HG02623 (cell line): ENCODE data around the gene SETDB1.

Experiments used
- ATAC-seq: cut with Tn5 transposase; IDR thresholded peaks from one replicate; pipeline ENCODE4 v1.9.1; 2021; ENCODE audit warnings: moderate library complexity; ENCODE audit not compliant: unreplicated experiment

Gene SETDB1

DNA sequence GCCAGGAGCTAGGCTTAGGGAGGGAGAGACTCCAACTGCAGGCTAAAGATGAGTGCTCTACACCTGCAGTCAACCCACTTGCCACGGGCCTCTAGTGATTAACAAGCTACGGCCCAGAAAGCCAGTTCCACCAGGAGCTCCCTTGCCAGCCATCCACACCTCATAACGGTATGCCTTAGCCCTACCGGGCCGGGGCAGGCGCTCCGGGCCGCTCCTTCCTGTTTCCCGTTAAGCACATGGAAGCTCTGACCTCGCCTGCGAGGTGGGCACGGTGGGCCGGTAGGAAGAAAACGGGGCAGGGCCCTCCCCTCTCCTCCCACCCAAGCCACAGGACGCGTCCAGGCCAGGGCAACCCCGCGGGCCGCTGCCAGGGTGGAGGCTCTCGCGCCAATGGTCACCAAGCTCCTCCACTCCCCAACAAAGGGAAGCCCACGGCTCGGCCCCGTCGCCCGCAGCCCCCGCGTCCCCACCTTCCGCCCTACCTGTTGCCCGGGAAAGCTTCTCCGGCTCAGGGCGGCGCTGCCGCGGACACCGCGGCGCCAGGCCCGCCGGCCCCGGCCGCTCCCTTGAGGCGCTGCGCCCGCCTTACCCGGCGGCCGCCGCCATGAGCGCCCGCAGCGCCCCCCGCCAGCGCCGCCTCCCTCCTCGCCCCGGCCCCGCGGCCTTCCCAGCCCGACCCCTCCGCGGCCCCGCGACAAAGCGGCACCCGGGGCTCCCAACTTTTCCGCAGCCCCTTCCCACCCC is 47.8 kb downstream of the SETDB1 start:
- peak; percentile 36 for ATAC-seq

DNA sequence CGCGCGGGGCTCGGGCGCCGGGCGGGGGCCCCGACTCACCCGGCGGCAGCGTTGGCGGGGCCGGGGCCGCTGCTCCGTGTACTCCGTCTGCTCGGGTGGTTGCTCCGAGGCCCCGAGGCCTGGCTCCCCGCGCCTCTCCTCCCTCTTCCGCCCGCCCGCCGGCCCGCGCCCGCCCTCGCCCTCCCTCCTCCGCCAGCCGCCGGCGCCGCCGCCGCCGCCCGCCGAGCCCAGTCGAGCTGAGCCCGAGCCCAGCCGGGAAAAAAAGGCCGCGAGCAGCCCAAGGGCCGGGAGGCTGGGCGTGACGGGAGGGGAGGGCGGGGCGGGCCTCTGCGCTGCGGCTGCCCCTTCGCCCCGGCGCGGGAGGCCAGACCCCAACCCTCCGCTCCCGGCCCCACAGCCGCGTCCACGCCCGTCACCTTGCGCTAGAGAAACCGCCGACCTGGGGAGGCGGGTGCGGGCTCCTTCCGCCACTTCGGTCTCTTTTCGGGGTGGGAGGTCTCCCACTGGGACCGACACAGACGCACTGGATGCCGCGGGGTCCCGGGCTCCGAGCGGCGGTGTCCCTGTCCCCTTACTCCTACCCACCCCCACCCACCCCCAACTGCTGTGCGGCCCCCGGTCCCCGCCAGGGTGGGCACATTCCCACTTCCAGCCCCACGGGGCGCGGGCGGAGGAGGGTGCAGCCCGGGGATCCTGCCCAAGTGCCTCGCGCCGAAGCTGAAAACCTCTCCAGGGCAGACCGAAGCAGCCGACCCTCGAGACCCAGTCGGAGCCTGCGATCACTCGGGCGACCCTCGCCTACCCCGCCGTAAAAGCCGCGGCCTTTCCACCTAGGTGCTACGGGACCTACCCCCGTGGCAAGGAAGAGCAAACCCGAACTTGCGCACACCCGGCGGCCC is 48.7 kb downstream of the SETDB1 start, which contains the start of gene CERS2:
Gene CERS2, minus strand, starts transcription at position 256 of the 899 bp plus-strand sequence. CDS start 5,745 bp downstream, outside the sequence.
- ATAC-seq = peak; percentile 59

DNA sequence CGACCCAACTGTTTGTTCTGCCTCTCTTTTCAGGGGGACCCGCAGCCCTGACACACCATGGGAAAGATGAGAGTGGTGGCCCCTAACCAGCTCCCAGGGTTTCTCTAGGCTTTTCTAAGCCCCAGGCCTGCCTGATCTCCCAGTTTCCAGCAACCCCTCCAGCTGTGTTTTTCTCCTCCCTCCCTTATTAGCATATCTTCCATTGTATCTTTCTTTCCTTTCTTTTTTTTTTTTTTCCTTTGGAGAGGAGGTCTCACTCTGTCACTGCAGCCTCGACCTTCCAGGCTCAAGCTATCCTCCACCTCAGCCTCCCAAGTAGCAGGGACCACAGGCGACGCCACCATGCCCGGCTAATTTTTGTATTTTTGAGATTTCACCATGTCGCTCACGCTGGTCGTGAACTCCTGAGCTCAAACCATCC is 50.2 kb downstream of the SETDB1 start:
- ATAC-seq = no peak

DNA sequence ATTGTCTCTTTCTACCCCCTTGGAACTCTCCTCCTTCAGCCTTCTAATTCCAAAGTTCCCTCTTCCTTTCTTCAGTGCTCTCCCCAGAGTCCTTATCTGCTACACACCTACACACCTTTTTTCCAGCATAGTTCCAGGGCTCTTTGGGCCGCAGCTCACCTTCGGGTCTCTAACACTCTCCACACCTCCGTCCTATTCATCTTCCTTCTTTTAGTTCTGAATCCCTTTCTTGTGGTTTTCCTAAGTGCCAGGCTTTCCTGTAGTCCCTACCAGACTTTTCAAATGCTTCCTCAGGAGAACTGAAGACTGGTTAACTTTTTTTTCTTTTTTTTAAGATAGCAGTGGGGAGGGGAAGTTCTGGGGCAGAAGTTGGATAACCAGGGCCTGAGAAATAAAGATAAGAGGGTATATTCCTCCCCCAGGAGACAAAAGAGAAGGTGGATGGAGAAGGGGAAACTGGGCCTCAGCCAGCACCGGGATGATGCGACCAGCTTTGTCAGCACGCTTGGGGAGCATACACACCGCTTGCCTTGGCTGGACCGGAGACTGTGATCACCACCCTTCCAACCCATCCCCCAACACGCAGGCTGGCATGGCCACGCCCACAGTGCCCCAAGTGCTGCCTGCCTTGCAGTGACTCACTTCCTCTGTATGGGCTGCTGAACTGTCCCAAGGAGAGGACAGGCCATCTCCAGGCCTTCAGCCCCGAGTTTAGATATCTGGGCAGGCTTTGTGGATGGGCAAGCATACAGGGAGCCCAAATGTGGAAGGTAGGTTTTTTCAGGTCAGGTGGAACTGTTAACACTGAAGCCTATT is 50.9 kb downstream of the SETDB1 start:
- ATAC-seq = no peak

DNA sequence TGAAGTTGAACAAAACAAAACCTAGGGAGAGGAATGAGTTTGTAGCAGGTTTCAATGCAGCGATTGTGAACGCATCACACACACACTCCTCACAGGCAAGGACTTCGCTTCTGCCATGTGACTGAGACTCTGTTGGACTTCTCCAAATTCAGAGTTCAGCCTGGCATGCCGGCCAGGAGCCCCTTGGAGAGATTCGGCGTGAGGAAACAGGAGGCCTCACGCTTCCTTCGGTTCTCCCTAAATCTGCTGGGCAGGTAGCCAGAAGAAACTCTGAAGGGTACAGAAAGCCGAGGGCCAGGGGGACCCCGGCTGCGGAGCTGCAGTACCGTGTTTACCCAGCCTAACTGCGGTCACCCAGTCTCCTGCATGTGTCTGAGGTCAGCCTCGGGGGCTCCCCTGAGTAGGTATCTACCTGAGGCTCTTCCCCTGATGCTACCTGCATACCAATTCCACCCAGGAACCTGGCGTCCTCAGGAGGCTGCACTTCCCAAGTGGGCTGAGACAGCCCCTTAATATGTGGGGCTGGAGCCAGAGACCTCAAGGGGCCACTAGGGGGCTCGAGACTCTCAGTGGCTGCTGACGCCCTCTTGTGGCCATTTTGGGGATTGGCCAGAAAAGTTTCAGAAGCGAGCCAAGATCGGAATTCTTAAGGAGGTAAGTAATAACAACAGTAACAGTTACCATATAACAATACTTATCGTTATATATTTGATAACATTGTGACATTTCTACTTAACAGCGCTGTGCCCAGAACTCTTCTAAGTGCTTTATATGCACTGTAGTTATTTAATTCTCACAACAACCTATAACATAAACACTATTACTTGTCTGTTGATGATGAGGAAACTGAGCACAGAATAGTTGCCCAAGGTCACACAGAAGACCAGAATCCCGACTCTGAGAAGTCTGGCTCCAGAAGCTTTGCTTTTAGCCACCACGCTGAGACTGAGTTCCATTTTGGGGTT is 53.2 kb downstream of the SETDB1 start:
- ATAC-seq = no peak

DNA sequence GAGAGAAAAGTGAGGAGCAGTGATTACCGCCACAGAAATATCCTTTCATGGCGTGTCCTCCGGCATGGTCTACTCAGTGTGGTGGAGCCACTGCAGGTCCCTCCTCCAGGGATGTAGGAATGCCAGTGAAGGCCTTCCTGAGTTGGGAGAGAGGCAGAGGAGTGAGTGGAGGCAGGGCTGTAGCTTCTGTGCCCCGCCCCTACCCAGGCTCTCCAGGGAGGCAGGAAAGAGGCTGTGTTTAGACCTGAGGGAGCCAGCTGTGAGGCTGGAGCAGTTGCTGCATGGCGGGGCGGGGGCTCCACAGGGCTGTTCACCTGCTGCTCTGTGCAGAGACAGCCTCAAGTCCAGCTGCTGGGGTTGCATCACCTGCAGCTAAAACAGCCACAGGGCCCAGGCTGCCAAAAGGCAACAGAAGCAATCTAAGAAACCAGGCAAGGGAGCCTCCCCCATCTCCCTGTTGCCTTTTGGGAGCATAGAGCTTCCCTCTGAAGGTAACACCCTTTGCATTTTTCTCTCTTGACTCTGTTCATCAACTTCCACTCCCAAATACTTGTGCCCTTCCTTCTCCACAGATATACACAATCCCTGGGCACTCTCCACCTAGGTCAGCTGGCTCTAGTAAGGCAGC is 55.1 kb downstream of the SETDB1 start:
- ATAC-seq = no peak

DNA sequence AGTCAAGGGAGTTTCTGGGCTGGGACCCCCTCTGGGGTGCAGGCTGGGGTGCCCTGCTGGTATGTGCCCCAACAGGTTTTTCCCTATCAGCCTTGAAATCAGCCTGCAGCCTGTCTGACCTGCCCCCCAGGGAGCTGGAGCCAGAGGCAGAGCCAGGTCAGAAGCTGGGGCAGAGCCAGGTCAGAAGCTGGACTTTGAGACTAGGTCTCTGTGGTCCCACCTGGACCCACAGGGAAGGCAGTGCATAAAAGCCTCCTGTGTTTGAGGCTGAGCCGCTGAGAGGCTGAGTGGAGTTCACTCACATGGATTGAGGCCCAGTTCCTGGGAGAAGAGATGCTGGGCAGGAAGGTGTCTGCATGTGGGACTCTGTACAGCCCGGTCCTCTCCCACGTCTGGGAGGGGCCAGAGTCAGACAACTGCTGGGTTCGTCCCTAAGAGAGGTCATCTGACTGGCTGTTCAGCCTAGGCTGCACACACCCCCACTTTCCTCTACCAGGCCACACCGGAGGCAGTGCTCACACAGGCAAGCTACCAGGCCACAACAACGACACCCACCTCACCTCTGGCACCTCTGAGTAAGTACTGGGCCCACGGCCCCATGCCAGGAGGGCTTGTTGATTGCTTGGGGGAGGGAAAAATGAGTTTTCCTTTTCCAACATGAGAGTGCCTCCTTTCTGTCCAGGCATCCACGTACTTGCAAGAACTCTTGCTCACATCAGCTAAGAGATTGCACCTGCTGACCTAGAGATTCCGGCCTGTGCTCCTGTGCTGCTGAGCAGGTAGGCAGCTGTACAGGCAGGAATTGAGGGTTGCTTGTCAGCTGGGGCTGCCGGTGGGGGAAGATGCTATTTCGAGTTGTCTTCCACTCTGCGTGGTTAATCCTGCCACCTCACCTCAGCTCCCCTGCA is 55.9 kb downstream of the SETDB1 start, which contains the start of gene ANXA9:
Gene ANXA9, plus strand, starts transcription at position 488 of the 908 bp plus-strand sequence. CDS start 814 bp downstream, outside the sequence.
- ATAC-seq = no peak

DNA sequence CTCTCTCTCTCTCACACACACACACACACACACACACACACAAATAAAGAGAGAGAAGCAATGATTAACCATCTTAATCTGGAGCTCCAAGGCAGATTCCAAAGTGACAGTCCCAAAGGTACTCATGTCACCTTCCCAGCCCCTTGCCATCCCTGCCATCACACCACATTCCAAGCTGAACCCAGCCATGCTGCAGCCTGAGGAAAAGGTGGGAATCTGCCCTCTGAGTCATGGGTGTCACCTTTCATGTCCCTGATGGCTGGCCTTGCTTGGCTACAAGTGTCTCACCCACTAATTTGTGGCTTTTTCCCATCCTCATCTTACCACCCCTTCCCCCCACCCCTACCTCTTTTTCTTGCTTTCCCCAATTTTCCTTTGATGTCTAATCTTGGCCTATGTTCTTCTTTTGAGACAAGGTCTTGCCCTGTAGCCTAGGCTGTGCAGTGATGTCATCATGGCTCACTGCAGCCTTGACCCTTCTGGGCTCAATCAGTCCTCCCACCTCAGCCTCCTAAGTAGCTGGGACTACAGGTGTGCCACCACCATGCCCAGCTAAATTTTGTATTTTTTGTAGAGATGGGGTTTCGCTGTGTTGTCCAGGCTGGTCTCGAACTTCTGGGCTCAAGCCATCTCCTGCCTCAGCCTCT is 59.1 kb downstream of the SETDB1 start:
- no peak for ATAC-seq

DNA sequence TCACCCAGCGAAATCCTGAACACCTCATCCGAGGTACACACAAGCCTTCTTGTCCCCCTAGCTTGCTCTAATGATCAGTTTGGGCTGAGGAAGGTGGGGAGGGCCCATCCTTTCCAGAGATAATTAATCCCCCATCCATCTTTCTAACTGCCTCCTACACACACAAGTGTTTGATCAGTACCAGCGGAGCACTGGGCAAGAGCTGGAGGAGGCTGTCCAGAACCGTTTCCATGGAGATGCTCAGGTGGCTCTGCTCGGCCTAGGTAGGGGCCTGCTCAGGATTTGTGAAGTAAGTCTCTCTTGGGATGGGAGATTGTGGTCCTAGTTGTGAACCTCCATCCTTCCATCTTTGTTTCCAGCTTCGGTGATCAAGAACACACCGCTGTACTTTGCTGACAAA is 61.8 kb downstream of the SETDB1 start:
- ATAC-seq = no peak

DNA sequence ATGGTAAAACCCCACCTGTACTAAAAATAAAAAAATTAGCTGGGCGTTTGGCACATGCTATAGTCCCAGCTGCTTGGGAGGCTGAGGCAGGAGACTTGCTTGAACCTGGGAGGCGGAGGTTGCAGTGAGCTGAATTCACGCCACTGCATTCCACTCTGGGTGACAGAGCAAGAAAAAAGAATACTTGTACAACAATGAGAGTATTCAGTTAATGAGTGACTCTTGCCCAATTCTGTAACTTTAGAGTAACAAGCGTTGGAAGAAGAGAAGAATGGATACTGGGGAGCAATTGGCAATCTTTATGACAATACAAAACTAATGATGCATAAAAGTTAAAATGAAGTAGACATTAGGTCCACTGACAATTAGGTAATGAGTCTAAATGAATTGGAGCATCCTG is 66.5 kb downstream of the SETDB1 start:
- no peak for ATAC-seq

DNA sequence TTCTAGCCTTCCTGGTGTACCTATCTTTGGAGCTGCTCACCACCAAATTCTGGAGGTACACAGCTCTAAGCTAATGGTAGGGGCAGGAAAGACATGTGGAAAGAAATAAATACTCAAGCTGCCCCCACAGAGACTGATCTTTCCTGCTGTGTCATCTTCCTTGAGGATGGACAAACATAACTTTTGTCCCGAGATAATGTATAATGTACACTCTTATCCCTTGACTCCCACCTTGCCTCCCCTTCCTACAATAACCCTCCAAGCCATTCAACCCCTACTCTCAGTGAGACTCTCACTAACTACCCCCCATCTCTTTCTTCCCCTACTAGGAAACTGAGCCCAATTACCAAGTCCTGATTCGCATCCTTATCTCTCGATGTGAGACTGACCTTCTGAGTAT is 68.1 kb downstream of the SETDB1 start:
- no peak for ATAC-seq

DNA sequence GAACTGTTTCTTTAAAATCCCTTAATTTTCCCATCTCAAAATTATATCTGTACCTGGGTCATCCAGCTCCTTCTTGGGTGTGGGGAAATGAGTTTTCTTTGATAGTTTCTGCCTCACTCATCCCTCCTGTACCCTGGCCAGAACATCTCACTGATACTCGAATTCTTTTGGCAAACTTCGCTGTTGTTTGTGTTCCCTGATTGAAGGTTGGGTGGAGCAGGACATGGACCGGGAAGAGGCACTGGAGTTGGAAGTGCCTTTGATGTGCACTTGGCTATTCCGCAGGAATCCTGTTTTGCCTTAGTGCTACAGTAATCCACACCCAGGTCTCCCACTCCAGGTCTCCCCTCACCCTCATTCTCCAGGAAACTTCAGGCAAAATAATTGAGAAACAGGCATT is 69.3 kb downstream of the SETDB1 start:
- no peak for ATAC-seq

DNA sequence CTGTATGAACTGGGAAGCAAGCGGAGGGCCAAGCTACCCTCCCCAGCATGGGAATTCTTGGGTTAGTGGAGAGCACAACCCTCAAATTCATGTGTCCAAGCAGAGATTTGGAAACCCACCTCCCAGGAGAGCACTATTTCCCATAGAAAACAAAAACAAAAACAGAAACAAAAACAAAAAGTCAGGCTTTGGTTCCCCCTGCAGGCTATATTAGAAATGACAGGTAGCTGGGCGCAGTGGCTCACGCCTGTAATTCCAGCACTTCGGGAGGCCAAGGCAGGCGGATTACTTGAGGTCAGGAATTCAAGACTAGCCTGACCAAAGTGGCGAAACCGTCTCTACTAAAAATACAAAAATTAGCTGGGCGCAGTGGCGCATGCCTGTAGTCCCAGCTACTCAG is 69.7 kb downstream of the SETDB1 start:
- no peak for ATAC-seq

DNA sequence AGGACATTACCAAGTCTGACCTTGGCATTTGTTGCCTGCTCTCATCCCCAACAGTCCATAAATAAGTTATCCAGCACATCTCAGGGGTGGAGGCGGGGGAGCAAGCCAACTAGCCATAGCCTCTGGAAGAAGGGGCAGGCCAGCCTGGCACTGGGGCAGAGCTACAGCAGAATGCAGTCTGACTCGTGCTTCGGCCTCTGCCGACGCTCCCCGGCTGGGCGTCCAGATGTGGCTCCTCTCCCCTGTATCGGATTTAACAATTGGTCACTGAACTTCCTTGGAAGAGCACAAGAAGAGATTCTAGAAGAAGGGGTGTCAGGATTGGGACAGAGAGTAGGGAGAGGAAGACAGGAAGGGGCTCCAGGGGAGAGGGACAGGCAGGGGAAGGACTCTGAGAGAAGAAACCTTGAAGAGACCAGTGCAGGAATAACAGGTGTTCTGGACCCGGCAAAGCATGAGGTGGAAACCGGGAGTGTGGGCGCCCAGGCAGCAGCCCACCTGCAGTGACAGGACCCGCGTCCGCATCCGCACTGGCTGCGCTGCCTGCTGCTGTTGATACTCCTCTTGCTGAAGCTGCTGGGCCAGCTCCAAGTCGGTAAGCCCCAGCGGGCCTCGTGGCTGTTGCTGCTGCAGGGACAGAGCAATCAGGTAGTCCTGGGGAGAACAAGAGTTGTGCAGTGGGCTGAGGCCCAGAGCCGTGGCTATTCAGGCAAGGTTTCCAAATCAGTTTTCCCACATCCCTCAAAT is 71.1 kb downstream of the SETDB1 start:
- ATAC-seq = no peak

DNA sequence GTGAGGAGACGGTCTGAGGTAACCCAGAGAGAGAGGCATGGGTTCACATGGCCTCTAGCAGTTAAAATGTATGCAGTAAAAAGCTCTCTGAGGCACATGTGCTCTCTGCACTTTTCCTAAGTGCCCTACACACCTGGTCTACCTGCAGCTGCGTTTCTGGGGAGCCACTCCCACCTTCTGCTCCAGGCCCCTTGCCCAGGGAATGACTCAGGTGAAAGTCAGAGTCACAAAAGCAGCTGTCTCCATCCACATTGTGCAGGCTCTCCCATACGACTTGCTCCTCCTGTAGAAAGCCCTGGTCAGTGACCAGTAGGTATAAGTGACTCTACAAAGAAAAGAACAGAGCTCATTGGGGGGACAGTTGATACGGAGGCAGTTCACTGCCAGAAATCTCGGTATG is 71.8 kb downstream of the SETDB1 start:
- no peak for ATAC-seq

DNA sequence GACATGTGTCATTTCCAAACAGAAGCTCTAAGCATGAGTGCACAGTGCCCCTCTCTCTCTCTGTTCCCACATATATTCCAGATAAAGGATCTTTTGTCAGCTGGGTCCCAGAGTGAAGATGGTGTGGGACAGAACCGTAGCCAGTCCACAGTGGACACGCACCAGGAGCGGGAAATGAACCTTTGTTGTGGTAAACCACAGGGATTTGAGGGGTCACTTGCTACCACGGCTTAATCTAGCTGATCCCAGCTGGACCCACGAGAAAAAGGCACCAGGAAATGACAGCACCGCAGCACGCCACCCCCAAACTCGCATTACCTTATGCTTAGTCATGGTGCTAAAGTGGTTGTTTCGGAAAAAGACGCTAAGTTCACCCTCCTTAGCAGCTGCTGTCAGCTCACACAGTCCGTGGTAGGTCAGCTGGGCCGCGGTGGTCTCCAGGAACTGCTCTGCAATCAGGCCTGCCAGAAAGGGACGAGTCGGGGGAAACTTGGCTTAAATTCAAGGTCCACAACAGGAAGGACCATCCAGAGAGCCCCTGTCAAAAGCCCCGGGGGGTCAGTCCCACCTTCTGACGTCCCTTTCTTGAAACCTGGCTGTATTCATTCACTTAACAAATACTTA is 73.0 kb downstream of the SETDB1 start:
- ATAC-seq = no peak

DNA sequence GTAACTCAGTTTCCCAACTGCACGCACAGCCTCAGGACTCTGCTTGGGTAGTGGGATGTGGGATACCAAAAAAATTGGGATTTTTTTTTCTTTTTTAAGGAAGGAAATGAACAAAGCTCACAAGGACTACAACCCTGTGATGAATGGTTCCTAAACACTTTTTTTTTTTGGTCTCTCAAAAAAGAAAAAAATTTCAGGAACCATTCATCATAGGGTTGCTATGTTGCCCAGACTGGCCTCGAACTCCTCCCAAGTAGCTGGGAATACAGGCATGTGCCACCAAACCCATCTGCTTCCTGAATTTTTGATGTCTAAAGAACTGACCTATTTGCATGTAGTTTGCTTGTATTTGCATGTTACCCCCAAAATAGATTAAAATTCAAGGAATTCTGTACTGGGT is 73.8 kb downstream of the SETDB1 start:
- ATAC-seq = no peak
